CD1c-positive myeloid dendritic cell (primary cell): ENCODE results near the gene MYO15B.
"Not testable (repeated sequence)": the region's sequence is repeated elsewhere in the genome, so short reads cannot be mapped to it uniquely, and the experiment has no call there.

Source experiments
- DNase-seq: peaks from one replicate; pipeline ENCODE4 v3.0.0-alpha.2; 2016; ENCODE audit errors: extremely low spot score

The MYO15B gene

DNA sequence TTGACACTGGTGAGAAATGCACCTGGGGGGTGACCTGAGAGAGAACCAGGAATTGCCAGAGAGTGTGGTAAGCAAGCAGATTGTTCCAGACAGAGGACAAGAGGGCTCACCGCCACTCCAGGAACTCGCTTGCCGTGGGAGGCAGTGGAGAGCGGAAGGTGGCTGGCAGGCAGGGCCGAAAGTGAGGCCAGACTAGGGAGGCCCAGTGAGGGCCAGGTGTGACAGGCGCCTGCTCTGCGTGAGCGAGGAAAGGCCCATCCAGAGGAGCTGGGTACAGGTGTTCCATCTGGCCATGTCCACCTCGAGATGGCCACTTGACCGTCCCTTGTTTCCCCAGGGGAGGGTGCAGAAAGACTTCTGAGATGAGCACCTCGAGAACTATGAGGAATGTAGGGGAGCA lies 11.9 kb upstream of the MYO15B start:
- no peak for DNase-seq

GRCh38 chr17:75576661-75577060 lies 10.9 kb upstream of the MYO15B start:
- DNase-seq: no peak

DNA sequence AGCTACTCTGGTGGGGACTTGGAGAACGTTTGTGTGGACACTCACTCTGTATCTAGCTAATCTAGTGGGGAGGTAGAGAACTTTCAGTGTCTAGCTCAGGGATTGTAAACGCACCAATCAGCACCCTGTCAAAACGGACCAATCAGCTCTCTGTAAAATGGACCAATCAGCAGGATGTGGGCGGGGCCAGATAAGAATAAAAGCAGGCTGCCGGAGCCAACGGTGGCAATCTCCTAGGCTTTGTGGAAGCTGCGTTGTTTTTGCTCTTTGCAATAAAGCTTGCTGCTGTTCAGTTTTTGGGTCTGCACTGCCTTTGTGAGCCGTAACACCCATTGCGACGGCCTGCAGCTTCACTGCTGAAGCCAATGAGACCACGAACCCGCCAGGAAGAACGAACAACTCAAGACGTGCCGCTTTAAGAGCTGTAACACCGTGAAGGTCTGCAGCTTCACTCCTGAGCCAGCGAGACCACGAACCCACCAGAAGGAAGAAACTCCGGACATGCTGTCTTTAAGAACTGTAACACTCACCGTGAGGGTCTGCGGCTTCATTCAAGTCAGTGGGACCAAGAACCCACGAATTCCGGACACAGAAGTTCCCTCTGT lies 6.4 kb upstream of the MYO15B start:
- peak; percentile 45 for DNase-seq

DNA sequence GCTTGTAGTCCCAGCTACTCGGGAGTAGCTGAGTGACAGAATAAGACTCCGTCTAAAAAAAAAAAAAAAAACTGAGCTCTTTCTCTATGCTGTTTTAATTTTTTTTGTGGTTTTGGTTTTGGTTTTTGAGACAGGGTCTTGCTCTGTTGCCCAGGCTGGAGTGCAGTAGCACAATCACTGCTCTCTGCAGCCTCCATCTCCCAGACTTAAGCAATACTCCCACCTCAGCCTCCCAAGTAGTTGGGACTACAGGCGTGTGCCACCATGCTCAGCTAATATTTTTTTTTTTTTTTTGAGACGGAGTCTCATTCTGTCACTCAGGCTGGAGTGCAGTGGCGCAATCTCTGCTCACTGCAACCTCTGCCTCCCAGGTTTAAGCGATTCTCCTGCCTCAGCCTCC lies 4.4 kb upstream of the MYO15B start:
- not testable (repeated sequence) for DNase-seq

DNA sequence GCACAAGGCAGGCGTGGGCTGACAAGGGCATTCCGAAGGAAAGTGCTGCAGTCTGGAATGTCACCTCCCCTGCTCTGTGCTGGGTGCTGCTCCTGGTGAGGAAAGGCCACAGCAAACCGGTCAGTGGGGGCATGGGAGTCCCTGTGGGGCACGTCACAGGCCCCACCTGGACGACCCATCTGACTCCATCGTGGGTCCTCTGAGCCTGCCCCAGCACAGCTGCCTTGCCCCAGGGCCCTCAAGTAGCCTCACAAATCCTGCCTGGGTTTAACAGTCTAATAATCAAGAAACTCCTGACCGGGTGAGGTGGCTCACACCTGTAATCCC lies 2.8 kb upstream of the MYO15B start:
- DNase-seq: no peak

GRCh38 chr17:75588596-75589011 lies 1.0 kb downstream of the MYO15B start:
- DNase-seq: no peak

GRCh38 chr17:75589012-75589918 lies 1.7 kb downstream of the MYO15B start:
- DNase-seq: peak; percentile 94

GRCh38 chr17:75589919-75590303 lies 2.3 kb downstream of the MYO15B start:
- no peak for DNase-seq

DNA sequence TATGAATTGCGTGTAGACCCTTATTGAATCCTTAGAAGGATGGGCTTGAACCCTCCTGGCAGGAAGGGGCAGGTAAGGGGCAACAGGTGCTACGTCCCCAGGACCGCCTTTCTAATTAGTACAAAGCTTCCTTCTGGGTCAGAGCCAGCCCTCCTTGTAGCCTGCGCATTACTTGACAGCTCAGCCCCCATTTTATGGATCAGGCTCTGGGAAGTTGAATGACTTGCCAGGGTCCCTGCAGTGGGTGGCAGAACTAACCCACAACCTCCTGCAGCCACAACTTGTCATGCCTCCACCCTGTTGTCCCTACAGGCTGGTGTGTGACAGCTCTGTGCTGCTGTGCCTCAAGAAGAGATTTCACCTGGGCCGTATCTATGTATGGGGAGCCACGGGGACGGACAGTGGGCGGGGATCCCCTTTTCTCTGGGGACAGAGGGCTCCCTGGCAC lies 2.7 kb downstream of the MYO15B start:
- no peak for DNase-seq

DNA sequence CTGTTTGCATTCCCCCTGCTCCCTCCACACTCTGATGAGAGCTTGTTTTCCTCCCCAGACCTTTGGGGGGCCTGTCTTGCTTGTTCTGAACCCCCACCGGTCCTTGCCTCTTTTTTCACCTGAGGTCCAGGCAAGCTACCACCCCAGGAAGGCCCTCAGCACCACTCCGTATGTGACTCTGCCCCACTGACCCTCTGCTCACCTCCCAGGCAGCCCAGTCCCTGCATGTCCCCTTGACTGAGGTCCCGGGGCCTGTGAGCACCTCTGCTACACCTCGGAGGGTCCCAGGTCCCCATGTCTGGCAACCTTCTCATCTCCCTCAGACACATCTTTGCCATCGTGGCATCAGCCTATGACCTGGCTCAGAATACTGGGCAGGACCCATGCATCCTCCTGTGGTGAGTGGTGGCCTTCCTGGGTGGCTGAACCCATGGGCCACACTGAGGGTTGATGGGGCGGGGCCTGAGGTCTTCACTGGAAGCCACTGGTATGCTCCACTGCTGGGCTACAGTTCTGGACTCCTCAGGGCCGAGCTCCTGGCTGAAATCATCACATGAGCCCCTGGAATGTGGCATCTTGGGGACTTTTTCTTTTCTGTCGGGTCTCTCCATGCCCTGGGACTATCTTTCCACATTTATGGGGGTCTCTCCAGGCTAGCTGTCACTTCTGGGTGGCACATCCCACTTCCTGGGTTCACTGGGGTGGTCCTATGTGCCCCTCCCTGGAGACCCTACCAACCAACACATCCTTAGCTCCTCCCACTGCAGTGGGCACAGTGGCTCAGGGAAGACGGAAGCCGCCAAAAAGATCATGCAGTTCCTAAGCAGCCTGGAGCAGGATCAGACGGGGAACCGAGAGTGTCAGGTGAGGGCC lies 3.5 kb downstream of the MYO15B start:
- DNase-seq: no peak

GRCh38 chr17:75591722-75592302 lies 4.2 kb downstream of the MYO15B start:
- no peak for DNase-seq

DNA sequence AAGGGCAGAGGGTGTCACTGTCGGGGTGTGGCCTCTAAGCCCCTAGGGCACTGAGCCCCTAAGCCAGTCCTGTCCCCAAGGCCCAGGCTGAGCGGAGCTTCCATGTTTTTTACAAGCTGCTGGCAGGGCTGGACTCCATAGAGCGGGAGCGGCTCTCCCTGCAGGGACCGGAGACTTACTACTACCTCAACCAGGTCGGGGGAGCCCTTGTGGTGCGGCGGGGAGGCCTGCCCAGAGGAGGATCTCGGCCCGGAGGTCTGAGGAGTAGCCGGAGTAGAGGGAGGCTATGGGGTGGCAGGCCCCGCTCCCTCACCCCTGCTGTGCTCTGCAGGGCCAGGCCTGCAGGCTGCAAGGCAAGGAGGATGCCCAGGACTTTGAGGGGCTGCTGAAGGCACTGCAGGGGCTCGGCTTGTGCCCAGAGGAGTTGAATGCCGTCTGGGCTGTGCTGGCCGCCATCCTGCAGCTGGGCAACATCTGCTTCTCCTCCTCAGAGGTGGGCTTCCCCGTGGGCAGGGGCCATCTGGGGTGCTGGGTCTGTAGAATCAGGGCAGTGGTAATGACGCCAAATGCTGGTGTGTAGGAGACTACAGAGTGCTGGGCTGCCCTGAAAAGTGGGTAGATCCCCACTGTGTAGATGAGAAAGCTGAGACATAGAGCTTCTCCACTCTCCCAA lies 4.9 kb downstream of the MYO15B start:
- DNase-seq: no peak

DNA sequence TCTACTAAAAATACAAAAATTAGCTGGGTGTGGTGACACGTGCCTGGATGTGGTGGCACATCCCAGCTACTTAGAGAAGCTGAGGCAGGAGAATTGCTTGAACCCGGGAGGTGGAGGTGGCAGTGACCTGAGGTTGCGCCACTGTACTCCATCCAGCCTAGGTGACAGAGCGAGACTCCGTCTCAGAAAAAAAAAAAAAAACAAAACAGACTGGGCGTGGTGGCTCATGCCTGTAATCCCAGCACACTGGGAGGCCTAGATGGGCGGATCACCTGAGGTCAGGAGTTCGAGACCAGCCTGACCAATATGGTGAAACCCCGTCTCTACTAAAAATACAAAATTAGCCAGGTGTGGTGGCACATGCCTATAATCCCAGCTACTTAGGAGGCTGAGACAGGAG lies 5.8 kb downstream of the MYO15B start:
- not testable (repeated sequence) for DNase-seq

DNA sequence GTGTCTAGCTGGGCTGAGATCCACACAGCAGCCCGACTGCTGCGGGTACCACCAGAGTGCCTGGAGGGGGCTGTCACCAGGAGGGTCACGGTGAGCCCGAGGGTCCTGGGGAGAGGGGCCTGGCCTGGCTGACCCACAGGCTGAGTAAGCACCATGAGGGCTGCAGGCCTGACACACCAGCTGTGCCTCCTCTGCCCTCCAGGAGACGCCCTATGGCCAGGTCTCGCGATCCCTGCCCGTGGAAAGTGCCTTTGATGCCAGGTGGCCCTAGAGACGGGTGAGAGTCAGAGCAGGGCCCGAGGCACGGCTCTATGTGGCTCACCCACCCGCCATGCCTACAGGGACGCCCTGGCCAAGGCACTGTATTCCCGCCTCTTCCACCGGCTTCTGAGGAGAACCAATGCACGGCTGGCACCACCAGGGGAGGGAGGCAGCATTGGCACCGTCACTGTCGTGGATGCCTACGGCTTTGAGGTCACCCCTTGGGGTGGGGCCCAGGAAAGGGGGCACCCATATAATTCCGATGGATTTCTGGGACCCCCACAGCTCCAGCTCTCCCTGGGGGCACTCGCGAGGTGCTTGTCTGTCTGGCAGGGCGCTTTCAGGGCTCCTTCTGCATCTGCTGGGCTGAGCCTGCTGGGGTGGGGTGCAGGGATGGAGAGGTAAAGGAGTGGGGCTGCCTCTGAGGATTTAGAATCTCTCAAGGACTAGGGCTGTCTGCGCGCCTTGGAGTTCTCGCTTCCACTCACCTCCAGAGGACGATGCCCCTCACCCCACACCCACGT lies 7.1 kb downstream of the MYO15B start:
- no peak for DNase-seq

- no peak for DNase-seq
These were observed 7.8 kb downstream of the MYO15B start for GRCh38 chr17:75595284-75595919.

DNA sequence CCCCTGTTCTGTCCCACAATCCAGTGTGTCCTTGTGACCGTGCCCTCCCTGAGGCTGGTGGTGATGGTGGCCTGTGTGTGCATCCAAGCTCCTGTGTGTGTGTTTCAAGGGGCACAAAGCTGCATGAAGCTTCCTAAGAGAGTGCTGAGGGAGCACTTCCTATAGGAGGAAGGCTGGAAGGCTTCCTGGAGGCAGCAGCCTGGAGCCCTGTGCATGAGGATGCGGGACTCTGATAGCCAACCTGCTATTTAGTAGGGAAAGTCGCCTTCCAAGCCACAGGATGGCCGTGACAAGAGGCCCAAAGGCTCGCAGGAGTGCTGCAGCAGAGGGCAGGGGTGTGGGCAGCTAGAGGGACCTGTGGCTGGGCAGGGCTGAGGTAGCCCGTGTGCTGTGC lies 8.3 kb downstream of the MYO15B start:
- DNase-seq: no peak

- DNase-seq: no peak
These were observed 8.9 kb downstream of the MYO15B start for GRCh38 chr17:75596320-75597087.

DNA sequence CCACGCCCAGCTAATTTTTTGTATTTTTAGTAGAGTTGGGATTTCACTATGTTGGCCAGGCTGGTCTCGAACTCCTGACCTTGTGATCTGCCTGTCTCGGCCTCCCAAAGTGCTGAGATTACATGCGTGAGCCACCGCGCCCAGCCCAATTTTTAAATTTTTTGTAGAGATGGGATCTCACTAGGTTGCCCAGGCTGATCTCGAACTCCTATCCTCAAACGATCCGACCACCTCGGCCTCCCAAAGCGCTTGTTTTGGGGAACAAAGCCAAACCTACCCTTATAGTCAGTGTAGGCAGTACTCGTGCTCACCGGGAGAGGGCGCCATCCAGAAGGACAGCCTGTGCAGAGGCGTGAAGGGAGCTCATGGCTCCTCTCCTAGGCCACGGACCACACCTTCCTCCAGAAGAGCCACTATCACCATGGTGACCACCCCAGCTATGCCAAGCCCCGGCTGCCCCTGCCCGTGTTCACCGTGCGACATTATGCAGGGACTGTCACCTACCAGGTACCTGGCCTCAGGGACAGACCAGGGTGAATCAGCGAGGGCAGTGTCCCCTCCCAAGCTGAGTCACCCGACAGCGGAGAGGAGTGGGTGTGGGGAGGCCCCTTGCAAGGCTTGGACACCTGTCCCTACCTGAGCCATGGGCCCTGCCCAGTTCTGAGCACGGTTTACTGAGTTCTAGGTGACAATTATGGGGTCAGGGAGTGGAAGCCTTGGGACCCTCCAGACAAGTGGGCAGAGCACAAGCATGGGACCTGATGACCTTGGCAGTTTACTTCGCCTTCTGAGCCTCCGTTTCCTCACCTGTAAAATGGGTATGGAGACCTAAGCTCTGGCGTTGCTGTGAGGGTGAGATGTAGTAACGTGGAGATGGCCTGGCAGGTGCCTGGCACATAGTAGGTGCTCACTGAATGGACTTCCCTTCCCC lies 13.7 kb downstream of the MYO15B start:
- peak; percentile 65 for DNase-seq
